Measurements from ENCODE around the gene HPF1. TPM values are rescaled to one million over a fixed set of nuclear protein-coding genes. Genes with fewer than 3 reads are reported as not detected.
"Not testable (repeated sequence)": the region's sequence is repeated elsewhere in the genome, so short reads cannot be mapped to it uniquely, and the experiment has no call there.

HPF1 gene
- 18.0 TPM for total RNA-seq
- long read RNA-seq, transcript HPF1-201 (8 exons, 1,230 nt): major isoform, 23 of 27 reads
- long read RNA-seq, partial matches to known transcripts: 0 of 27 reads
- long read RNA-seq, other reads (novel, unspliced or antisense): 3 of 27 reads

DNA sequence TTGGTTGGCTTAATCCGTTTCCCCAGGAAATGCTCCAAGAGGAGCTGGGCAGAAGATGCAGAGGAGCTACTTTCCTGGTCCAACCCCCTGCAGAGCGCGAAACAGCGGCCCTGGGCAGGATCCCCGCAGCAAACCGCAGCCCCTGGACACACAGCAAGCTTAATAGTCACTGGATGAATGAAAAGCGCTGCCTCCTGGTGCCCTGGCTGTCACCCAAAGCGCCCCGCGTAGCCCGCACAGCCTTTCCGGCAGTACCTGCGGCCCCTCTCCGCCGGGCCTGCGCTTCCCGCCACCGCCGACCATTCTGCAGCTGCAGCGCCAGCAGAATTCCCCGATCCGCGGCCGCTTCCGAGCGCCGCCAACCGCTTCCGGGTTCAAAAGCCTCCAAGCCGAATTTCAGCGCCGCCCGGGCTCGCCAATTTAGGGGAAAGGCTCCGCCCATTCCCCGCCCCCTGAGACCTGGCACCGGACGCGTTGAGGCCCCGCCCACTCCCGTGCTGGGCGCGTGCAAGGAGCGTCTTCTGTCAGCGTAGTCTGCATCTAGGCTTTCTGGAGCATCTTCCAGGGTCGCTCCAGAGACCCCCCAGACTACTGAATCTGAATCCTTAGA is at the start of gene HPF1:
HPF1 (minus strand) TSS at position 370 of the 610 bp plus-strand sequence; CDS start at position 303, 67 bp downstream.
- intact Hi-C loops (cut with DNase I): no loop called here
- ATAC-seq (ENCODE audit: poor library complexity) (peak; percentile 99), DNase-seq (peak; percentile 96)

DNA sequence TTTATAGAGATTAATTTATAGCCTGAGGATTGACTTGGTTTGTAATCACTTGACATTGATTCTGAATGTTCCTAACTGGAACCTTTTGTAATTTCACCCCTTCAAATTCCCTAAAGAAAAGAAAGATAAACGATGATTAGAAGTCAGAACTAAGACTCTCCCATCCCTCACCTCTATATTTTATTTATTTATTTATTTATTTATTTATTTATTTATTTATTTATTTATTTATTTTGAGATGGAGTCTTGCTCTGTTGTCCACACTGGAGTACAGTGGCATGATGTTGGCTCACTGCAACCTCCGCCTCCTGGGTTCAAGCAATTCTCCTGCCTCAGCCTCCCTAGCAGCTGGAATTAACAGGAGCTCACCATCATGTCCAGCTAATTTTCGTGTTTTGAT is 49.0 kb upstream of the HPF1 start:
- ATAC-seq (ENCODE audit: poor library complexity); DNase-seq; intact Hi-C loops (cut with DNase I): not testable (repeated sequence)

DNA sequence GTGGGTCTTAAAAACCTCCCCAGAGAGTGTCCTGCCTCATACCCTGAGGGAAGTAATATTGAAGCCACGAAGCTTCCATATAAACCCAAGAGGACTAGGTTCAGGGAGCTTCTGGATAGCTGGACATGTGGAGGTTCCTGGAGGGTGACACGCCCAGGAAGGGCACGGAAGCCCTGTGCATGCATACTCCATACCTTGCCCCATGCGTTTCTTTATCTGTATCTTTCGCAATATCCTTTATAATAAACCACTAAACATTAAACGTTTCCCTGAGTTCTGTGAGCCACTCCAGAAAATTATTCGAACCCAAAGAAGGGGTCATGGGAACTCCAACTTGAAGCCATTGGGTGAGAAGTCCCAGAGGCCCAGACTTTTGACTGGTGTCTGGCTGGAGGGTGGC is 45.7 kb upstream of the HPF1 start:
- ATAC-seq (ENCODE audit: poor library complexity) (no peak), DNase-seq (no peak)
- intact Hi-C loops (cut with DNase I): no loop called here

DNA sequence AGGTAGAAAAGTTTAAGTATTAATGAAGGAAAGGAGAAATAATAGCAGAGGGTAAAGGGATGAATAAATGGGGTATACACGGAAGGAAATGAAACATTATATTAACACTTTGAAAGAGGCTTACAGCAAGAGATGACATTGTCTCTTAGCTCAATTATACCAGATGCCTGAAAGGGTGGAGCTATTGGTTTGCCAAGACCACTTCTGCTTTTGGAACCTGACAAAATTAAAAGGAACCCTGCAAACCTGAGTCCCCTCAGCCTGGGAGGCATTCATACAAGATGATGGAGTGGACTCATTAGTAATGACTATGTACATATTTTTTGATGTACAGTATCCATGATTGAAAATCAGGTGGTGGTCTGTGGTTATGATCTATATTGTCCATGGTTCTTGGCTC is 45.1 kb upstream of the HPF1 start:
- no peak for ATAC-seq (ENCODE audit: poor library complexity)
- intact Hi-C loops (cut with DNase I): no loop called here
- no peak for DNase-seq

DNA sequence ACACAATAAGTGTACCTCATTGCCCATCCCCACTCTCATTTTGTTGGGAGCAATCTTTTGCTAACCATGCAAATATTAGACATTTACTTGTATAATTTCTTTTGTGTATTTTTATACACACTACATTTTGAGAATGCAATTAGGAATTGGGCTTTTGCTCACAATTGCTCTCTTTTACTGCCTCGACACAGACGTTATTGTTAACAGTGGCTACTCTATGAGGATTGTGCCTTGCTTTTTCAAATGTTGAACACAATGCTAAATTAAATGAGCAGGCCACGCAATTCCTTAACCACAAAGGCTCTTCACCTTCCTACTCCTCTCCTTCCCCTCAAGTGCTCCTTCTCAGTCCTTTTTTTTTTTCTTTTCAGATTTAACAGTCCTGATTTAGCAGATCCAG is 42.8 kb upstream of the HPF1 start:
- DNase-seq (no peak), ATAC-seq (ENCODE audit: poor library complexity) (no peak)
- intact Hi-C loops (cut with DNase I): no loop called here

DNA sequence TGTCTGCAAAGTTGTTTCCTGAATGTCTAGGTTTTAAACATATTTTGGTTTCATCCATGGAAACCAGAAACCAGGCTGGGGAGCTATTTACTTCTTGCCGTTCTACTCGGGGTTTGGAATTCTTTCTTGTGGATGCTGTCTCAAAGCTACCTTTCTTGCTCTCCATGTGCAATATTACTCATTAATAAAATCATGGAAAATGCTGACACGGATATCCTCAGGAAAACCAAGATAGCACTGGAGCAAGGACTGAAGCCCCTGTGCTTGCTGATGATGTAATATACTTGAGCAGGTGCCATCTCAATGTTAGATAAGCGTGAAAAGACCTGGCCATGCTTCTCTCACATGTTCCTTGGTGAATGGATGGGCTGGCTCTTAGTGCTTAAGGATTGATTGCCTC is 41.5 kb upstream of the HPF1 start:
- DNase-seq (no peak), ATAC-seq (ENCODE audit: poor library complexity) (no peak)
- intact Hi-C loops (cut with DNase I): no loop called here

DNA sequence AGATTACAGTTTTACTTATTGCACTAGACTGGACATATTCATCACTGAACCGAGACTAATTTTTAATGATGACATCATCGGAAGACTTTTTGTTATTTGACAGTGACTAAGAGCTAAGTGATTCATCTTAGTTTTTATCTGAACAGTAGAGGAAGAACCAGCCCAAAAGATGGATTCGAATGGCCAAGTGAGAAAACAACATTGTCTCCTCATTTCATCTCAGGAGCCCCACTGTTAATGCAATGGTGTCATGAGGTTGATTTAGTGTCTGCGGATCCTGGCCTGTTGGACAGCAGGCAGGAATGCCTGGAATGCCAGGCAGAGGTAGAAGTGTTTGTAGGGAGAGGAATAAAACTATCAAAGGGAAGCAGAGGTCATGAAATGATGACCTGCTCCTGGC is 37.8 kb upstream of the HPF1 start:
- intact Hi-C loops (cut with DNase I): no loop called here
- ATAC-seq (ENCODE audit: poor library complexity) (no peak), DNase-seq (no peak)

DNA sequence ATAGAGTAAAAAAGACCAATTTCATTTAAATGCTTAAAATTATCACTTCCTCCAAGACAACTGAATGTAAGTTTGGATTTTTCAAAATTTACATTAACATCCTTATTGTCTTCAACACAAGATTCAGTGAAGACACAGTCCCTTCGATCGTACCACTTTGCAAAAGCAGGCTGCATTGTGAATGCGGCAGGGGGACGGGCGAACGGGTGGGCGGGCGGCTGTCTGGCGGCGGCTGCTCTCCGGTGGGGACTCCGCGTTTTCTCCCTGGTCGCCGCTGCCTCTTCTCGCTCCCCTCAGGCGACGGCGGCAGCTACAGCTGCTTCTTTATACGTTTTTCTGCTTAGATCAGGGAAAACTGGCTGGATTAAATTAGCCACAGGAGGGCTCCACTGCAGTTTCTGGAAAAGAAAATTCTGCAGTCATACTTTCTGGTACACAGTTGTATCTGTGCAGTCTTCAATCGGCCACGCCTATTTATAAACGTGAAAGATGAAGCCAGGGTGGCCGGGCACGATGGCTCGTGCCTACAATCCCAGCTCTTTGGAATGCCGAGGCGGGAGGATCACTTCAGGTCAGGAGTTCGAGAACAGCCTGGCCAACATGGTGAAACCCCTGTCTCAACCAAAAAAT is 33.9 kb upstream of the HPF1 start:
- DNase-seq (peak; percentile 48), ATAC-seq (ENCODE audit: poor library complexity) (peak; percentile 68)
- intact Hi-C loops (cut with DNase I): no loop called here

DNA sequence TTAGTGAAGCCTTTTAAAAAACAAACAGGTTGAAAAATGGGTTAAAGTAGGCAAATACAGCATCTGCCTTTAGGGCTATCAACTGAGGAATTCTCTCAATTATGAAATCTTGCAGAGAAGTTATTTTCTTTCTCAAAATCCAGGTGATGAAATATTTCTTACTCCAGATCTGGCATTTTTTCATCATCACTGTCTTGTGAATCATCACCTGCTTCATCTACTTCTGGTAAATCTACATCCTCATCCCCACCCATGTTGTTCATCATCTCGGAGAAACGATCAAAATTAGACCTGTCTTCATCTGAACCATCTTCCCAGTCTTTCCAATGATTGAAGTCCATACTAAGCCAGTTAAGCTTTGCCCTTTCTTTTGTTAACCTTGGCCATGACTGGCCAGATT is 33.3 kb upstream of the HPF1 start:
- intact Hi-C loops (cut with DNase I): no loop called here
- ATAC-seq (ENCODE audit: poor library complexity) (no peak), DNase-seq (no peak)

DNA sequence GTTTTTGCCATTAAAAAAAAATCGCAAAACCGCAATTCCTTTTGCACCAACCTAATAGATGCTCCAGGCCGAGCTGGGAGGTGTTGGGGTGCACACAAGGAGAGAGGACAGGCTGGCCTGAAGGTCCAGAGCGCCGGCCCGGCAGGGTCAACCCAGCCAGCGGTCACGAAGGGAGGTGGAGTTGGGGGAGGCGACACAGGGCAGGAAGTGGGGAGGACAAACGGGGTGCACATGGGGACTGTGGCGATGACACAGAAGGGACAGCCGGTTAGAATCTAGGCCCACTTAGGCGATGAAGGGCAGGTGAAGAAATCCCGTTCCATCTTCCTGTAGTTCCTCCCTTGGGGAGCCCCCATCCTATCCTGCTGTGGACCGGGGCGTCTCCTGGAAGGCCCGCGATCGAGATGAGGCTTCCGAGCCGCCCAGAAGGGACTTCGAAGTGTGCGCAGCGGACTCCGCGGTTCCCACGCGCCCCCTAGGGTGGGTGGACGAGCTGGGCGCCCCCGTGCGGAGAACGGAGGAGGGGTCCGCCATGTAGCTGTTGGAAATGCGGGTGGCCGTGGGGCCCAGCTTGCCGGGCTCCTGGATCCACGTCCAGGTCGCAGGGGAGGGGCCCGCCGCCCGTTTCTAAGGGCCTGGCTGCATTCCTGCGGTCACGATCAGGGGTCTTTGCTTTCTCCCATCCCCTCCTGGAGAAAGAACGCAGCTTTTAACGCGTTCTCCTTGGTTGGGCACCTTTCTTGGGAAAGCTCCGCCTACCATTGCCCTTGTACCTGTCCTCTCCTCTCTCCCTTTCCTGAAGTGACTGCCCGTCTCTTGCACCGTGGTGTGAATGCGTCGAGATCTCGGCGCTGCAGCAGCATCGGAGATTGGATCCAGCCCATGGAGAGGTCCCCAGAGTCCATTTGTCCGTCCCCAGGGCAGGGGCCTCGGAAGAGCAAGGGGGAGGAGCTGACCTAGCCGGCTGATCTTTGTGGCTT is 17.0 kb upstream of the HPF1 start:
- peak; percentile 69 for ATAC-seq (ENCODE audit: poor library complexity)
- peak; percentile 41 for DNase-seq
- intact Hi-C loops (cut with DNase I): no loop called here

DNA sequence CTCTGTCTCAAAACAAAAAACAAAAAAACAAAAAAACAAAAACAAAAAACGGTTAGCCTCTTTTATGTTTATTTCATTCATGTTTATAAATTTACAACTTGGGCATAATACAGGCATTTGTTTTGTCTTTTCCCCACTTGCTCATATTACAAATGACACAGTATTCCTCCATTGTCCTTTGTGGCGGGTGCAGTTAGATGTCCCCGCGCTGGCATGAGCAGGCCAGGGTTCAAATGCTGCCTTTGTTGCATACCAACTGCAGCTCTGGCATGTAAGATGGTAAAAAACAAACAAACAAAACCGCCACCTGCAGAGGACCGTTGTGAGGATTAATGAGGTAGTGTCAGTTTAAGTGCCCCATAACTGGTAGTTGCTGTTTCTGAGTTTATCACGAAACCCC is 16.1 kb upstream of the HPF1 start:
- intact Hi-C loops (cut with DNase I): no loop called here
- DNase-seq (no peak), ATAC-seq (ENCODE audit: poor library complexity) (no peak)

DNA sequence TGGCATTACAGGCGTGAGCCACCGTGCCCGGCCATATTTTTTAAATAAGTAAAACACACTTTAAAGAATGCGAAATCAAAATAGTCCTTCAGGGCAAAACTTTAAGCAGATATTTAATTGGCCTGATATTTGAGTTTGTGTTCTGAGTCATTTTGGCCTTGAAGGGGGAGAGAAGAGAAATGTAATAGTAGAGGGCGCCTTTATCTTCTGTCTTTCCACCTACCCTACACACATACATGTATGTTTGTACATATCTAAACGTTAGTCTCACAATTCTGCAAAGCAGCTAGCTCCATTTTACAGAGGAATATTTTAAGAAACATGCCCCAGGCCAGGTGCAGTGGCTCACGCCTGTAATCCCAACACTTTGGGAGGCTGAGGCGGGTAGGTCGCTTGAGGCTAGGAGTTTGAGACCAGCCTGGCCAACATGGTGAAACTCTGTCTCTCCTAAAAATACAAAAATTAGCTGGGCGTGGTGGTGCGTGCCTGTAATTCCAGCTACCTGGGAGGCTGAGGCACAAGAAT is 13.9 kb upstream of the HPF1 start:
- DNase-seq; ATAC-seq (ENCODE audit: poor library complexity); intact Hi-C loops (cut with DNase I): not testable (repeated sequence)

DNA sequence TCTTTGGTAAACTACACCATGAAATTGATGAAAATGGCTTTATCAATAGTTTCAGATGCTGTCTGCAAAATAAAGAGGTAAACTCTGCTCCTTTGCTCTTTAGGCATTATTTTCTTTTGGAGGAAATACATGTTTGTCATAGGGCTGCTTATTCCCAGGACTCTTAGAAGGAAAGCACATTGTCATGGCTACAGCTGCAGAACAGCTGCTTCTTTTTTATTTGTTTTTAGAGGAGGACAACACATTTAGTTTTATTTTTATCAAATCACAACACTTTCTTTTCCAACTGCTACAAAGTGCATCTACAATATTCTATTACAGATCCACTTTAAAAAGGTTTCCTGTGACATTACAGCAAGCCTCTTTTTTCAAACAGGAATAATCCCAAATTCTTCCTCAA is 12.7 kb upstream of the HPF1 start:
- no peak for ATAC-seq (ENCODE audit: poor library complexity)
- DNase-seq: no peak
- intact Hi-C loops (cut with DNase I): no loop called here

DNA sequence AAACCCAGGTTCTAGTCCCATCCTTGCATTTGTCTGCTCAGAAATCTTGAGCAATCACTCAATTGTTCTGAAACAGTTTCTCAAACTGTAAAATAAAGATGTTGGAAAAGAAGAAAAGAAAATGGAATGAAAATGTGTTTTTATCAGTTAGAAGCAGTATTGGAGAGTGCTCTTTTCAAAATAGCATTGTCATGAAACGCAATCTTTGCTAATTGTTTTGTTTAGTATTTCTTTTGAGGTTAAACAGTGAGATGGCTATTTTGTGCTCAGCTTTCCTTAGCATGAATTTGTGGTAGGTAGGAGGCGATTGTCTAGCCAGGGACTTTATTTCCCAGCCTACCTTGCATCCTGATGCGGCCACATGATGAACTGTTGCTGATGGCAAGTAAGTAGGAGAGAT is 10.6 kb upstream of the HPF1 start:
- intact Hi-C loops (cut with DNase I): no loop called here
- ATAC-seq (ENCODE audit: poor library complexity) (no peak), DNase-seq (no peak)

DNA sequence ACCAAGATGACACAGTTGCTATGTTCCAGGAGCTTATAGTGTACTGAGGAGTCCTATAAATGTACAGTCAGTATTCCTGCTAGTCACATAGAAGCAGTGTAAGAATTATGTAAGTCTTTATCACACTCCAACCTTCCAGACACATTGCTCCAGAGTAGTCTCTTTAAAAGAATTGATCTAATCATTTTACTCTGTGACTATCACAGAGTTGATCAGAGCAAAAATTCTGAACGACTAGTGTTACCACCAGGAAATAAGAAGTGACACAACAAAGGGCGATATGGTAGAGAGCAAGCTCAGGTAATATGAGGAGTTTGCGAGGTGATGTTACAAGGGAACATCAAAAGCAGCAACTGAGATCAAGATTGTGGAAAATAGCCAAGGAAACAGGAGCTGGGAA is 9.0 kb upstream of the HPF1 start:
- no peak for ATAC-seq (ENCODE audit: poor library complexity)
- intact Hi-C loops (cut with DNase I): no loop called here
- DNase-seq: no peak

DNA sequence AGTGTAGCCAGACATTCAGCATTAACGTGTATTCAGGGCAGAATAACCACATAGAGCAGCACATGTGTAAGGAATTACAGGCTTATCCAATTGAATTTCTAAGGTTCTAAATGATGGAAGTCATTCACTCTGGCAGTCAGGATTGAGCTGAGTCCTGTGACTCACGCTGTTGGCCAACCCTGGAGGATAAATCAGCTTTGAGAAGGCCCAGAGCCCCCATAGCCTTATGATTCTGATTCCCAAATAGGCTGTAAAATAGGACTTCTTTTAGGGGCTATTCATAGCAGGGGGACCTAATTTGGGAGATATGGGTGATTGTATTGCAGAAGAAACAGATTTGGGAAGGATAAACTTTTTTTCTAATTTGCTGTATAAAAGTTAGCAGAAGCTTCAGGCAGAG is 8.1 kb upstream of the HPF1 start:
- ATAC-seq (ENCODE audit: poor library complexity) (no peak), DNase-seq (no peak)
- intact Hi-C loops (cut with DNase I): no loop called here

DNA sequence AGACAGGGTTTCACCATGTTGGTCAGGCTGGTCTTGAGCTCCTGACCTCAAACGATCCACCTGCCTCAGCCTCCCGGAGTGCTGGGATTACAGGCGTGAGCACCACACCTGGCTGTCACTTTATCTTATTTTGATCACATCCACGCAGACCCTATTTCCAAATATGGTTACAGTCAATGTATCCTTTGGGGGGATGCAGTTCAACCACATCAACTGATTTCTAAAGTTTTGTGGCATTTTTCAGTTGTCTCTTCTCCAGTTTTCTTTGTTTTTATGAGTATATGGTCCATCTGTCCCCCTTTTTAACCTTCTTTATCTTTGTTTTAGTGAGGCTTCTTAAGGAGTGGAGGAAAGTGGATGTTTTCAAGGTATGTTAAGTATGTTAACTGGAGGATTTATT is 4.1 kb upstream of the HPF1 start:
- ATAC-seq (ENCODE audit: poor library complexity) (no peak), DNase-seq (no peak)
- intact Hi-C loops (cut with DNase I): no loop called here

DNA sequence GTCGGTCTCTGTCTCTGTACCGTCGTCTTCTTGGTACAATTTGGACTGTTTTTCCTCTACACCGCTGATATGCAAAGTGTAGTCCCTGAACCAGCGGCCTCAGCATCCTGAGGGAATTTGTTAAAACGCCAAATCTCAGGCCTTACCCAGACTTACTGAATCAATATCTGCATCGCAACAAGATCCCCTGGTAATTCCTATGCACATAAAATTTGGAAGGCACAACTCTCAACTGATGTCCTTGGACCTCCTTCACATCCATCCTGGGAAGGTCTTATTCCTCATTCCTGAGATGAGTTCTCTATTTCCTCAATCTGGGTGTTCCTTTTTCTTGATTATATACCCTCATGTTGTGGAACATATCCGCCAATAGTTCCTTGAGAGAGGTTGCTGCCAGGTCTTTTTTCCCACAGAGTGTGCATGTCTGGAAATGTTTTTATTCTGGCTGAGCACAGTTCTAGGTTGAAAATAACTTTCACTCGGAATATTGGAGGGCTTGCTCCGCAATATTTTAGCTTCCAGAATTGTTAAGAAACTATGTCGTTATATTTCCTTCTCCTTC is 738 bp upstream of the HPF1 start:
- intact Hi-C loops (cut with DNase I): no loop called here
- no peak for ATAC-seq (ENCODE audit: poor library complexity)
- no peak for DNase-seq

DNA sequence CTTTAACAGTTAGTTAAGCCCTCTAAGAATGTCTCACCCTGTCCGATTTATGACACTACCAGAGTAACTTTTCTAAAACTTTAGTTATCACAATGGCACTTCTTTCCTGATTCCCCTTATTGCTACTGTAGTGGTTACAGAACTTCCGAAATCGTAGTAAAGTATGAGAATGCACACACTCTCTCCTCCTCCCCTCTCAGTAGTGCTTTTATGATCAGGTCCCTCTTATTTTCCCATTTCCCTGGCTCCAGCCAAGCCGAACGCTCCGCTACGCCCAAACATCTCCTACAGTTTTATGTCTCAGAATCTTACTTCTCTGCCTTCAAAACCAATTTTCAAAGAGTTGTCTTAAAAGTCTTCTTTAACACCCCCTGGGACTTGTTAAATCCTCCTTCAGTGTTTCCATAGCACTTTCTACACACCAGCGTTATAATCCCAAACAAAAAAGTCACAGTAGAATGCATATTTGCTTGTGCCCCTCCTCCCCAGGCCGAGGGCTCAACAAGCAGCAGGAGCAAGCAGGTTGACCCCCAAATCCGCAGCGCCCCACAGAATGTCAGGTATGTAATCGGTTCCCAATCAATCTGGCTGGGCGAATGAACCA is 671 bp downstream of the HPF1 start:
- no peak for DNase-seq
- intact Hi-C loops (cut with DNase I): no loop called here
- ATAC-seq (ENCODE audit: poor library complexity): no peak
